GM12865 (cell line): ENCODE data around the gene ACADVL.
A peak's percentile ranks its signal among the peaks of the same experiment; 100 is the strongest.

Source experiments
- DNase-seq: peaks from one replicate; pipeline ENCODE4 v3.0.0; 2010; ENCODE audit warnings: low read depth
- H3K4me3 ChIP-seq: 2 replicates; pipeline ENCODE4 v1.5.1; 2011; ENCODE audit warnings: mild to moderate bottlenecking, low read depth, low read length, control low read depth
- CTCF ChIP-seq: IDR thresholded peaks from 2 replicates; pipeline ENCODE4 v1.5.1; 2011; ENCODE audit warnings: low read length, control low read depth, low read depth, inconsistent platforms; ENCODE audit not compliant: insufficient read depth; ENCODE audit errors: missing control alignments

ACADVL gene

DNA sequence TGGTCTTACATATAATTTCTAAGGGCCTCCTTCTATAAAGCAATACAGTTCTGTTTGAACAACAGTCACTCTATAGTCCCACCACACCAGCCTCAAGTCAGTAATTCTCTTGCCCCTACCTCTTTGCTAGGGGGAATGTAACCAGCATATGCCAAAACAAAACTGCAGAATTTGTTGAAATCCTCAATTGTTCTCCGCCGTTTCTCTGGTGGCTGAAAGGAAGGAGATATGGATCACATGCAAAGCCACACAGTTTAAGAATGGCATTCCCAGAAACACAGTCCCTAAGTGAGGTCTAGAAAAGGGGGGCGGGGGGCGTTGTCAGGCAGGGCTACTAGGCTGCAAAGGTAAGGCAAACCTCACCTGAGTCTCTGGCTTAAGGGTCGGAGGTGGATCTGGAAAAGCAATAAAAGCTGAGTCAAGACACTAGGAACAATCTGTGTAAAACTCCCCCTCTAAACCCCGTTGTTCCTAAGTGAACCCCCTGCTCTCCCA, 17.6 kb downstream of the ACADVL start:
- no peak for TF ChIP-seq CTCF

GRCh38 chr17:7237761-7238419, 18.2 kb downstream of the ACADVL start:
- TF ChIP-seq CTCF: no peak
- peak overlapping the region; percentile 70 for H3K4me3 ChIP-seq
- peak; percentile 85 for DNase-seq

More for the DNA sequence above, 17.6 kb downstream of the ACADVL start:
- DNase-seq: no peak
- H3K4me3 ChIP-seq: peak overlapping the region; percentile 70

GRCh38 chr17:7238420-7239090, 18.8 kb downstream of the ACADVL start:
- no peak for TF ChIP-seq CTCF
- peak; percentile 64 for DNase-seq
- H3K4me3 ChIP-seq: peak overlapping the region; percentile 70

GRCh38 chr17:7239091-7240027, 19.6 kb downstream of the ACADVL start, which contains the start of gene PHF23:
TSS of gene PHF23 (minus strand) at chr17:7239457. CDS start at chr17:7239279, 178 bp downstream.
- DNase-seq: peak; percentile 99
- H3K4me3 ChIP-seq: peak within 1 kb of the TSS; percentile 70
- TF ChIP-seq CTCF: no peak

GRCh38 chr17:7240375-7240774, 20.6 kb downstream of the ACADVL start:
- TF ChIP-seq CTCF: no peak
- DNase-seq: no peak
- H3K4me3 ChIP-seq: peak overlapping the region; percentile 51

DNA sequence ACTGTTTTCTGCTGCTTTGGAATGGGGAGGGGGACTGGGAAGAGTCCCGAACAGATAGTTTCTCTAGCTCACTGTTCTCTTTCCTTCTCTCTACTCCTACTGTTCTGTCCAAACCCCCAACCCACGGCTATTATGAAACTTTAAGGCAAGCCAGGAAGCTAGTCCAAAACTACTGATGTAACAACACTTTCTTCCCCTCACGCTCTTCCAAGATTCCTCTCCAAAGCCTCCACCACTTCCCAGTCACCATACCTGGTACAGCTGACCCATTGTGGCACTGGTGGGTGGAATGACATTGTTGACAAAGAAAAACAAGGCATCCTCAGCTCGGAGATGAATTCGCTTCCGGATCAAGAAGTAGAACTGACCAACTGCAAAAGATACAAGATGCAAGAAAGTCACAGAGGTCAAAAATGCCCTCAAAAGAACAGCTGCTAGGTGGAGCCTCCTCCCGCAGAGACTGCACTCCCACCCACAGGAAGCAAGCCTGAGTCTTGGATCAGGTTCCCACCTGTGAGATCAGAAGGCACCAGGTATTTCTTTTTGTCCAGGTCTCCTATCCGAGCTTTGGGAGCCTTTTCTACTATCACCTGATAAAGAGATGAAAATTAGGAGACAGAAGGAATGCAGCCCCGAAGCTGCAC, 21.5 kb downstream of the ACADVL start:
- no peak for TF ChIP-seq CTCF
- no peak for DNase-seq
- H3K4me3 ChIP-seq: peak overlapping the region; percentile 86
